Liver (tissue), 3 donors: Measurements from ENCODE around the gene SOX2.

ENCODE experiments used
- EGR1 ChIP-seq, 2 donors: IDR thresholded peaks; 2 replicates each; pipeline ENCODE4 v1.6.1; 2016 to 2018; ENCODE audit warnings: antibody characterized with exemption in 2 of 2, low read depth in 2 of 2
- FOXA1 ChIP-seq: IDR thresholded peaks from 2 replicates; pipeline ENCODE4 v1.6.1; 2016; ENCODE audit warnings: antibody characterized with exemption
- GABPA ChIP-seq, 2 donors: IDR thresholded peaks in 1 of 2; conservative IDR thresholded peaks in 1 of 2; 2 replicates each; pipeline ENCODE4 v1.6.1; 2016; ENCODE audit warnings: antibody characterized with exemption in 2 of 2, mild to moderate bottlenecking in 1 of 2, moderate library complexity in 1 of 2
- HNF4A ChIP-seq, 2 donors: conservative IDR thresholded peaks; 2 replicates each; pipeline ENCODE4 v1.6.1; 2016; ENCODE audit warnings: antibody characterized with exemption in 2 of 2, mild to moderate bottlenecking in 2 of 2
- JUND ChIP-seq, 2 donors: IDR thresholded peaks; 2 replicates each; pipeline ENCODE4 v1.6.1; 2016; ENCODE audit warnings: antibody characterized with exemption in 2 of 2
- MAX ChIP-seq: IDR thresholded peaks from 2 replicates; pipeline ENCODE4 v1.6.1; 2016; ENCODE audit warnings: antibody characterized with exemption
- RAD21 ChIP-seq, 2 donors: IDR thresholded peaks; 2 replicates each; pipeline ENCODE4 v1.6.1; 2016; ENCODE audit warnings: antibody characterized with exemption in 2 of 2, mild to moderate bottlenecking in 2 of 2
- RXRA ChIP-seq, 2 donors: IDR thresholded peaks; 2 replicates each; pipeline ENCODE4 v1.6.1; 2017 to 2018; ENCODE audit warnings: antibody characterized with exemption in 2 of 2, mild to moderate bottlenecking in 1 of 2
- YY1 ChIP-seq: IDR thresholded peaks from 2 replicates; pipeline ENCODE4 v1.6.1; 2016; ENCODE audit warnings: antibody characterized with exemption, mild to moderate bottlenecking
- TF ChIP-seq, protein P1 (sequence below): fragments of 150-350 bp; IDR thresholded peaks from 2 replicates; pipeline ENCODE4 v1.5.1; 2017; ENCODE audit warnings: improper control_type of control experiment, low read depth, low read length; ENCODE audit not compliant: missing input control
- TF ChIP-seq, protein P2 (sequence below): IDR thresholded peaks from 2 replicates; pipeline ENCODE4 v1.6.1; 2016; ENCODE audit warnings: antibody characterized with exemption
- TF ChIP-seq, protein P3 (sequence below): IDR thresholded peaks from 2 replicates; pipeline ENCODE4 v1.6.1; 2016; ENCODE audit warnings: antibody characterized with exemption
- TF ChIP-seq, protein P4 (sequence below): IDR thresholded peaks from 2 replicates; pipeline ENCODE4 v1.6.1; 2016; ENCODE audit warnings: antibody characterized with exemption, mild to moderate bottlenecking
- donor health status: healthy.
- donor health status: healthy.

DNA sequence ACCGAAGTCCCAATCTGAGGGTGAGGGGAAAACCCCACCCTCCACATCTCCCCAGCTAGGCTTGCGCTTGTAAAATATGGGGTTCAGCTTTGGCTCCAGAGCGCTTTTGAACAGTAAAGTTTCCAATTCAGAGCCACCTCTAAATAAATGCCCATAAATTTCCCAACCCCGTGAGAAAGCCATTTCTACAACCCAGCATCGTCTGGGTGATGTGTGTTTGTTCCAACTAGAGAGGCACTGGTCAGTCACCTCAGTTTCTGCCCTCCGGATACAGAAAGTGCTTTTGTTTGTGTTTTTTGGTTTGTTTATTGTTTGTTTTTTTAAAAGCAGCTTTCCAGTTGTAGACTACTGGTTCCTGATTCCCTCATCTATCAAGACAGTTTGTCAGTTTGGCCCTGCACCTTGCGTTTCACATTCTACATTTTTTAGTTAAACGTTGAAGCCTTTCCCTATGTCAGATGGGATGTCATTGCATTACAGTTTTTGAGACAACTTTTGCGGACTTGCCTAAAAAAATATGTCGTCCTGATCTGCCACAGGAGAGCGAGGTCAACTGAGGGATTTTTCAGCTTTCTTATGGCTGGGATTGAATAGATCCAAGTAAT is 15.0 kb upstream of the SOX2 start:
- TF ChIP-seq, protein P1, sequence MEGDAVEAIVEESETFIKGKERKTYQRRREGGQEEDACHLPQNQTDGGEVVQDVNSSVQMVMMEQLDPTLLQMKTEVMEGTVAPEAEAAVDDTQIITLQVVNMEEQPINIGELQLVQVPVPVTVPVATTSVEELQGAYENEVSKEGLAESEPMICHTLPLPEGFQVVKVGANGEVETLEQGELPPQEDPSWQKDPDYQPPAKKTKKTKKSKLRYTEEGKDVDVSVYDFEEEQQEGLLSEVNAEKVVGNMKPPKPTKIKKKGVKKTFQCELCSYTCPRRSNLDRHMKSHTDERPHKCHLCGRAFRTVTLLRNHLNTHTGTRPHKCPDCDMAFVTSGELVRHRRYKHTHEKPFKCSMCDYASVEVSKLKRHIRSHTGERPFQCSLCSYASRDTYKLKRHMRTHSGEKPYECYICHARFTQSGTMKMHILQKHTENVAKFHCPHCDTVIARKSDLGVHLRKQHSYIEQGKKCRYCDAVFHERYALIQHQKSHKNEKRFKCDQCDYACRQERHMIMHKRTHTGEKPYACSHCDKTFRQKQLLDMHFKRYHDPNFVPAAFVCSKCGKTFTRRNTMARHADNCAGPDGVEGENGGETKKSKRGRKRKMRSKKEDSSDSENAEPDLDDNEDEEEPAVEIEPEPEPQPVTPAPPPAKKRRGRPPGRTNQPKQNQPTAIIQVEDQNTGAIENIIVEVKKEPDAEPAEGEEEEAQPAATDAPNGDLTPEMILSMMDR = no peak
- TF ChIP-seq JUND (IDR thresholded peaks at IDR 0.05) (no peak), EGR1 (IDR thresholded peaks at IDR 0.05; ENCODE audit: low read depth in 2 of 2) (no peak), MAX (no peak), RXRA (IDR thresholded peaks at IDR 0.05) (no peak), RAD21 (IDR thresholded peaks at IDR 0.05) (no peak), GABPA (IDR thresholded peaks at IDR 0.05 in 1 of 2, conservative IDR thresholded peaks at IDR 0.05 in 1 of 2) (no peak), HNF4A (conservative IDR thresholded peaks at IDR 0.05) (no peak), YY1 (no peak), FOXA1 (no peak)
- TF ChIP-seq, protein P2, sequence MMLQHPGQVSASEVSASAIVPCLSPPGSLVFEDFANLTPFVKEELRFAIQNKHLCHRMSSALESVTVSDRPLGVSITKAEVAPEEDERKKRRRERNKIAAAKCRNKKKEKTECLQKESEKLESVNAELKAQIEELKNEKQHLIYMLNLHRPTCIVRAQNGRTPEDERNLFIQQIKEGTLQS = no peak
- TF ChIP-seq, protein P3, sequence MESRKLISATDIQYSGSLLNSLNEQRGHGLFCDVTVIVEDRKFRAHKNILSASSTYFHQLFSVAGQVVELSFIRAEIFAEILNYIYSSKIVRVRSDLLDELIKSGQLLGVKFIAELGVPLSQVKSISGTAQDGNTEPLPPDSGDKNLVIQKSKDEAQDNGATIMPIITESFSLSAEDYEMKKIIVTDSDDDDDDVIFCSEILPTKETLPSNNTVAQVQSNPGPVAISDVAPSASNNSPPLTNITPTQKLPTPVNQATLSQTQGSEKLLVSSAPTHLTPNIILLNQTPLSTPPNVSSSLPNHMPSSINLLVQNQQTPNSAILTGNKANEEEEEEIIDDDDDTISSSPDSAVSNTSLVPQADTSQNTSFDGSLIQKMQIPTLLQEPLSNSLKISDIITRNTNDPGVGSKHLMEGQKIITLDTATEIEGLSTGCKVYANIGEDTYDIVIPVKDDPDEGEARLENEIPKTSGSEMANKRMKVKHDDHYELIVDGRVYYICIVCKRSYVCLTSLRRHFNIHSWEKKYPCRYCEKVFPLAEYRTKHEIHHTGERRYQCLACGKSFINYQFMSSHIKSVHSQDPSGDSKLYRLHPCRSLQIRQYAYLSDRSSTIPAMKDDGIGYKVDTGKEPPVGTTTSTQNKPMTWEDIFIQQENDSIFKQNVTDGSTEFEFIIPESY = no peak
- TF ChIP-seq, protein P4, sequence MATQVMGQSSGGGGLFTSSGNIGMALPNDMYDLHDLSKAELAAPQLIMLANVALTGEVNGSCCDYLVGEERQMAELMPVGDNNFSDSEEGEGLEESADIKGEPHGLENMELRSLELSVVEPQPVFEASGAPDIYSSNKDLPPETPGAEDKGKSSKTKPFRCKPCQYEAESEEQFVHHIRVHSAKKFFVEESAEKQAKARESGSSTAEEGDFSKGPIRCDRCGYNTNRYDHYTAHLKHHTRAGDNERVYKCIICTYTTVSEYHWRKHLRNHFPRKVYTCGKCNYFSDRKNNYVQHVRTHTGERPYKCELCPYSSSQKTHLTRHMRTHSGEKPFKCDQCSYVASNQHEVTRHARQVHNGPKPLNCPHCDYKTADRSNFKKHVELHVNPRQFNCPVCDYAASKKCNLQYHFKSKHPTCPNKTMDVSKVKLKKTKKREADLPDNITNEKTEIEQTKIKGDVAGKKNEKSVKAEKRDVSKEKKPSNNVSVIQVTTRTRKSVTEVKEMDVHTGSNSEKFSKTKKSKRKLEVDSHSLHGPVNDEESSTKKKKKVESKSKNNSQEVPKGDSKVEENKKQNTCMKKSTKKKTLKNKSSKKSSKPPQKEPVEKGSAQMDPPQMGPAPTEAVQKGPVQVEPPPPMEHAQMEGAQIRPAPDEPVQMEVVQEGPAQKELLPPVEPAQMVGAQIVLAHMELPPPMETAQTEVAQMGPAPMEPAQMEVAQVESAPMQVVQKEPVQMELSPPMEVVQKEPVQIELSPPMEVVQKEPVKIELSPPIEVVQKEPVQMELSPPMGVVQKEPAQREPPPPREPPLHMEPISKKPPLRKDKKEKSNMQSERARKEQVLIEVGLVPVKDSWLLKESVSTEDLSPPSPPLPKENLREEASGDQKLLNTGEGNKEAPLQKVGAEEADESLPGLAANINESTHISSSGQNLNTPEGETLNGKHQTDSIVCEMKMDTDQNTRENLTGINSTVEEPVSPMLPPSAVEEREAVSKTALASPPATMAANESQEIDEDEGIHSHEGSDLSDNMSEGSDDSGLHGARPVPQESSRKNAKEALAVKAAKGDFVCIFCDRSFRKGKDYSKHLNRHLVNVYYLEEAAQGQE = no peak
